Ammon's horn (tissue), 1 donor: ENCODE results near the gene ELANE.
"Not testable (repeated sequence)": the region's sequence is repeated elsewhere in the genome, so short reads cannot be mapped to it uniquely, and the experiment has no call there.

Experiments used
- DNase-seq: peaks from one replicate; pipeline ENCODE4 v3.0.0-alpha.2; 2016; ENCODE audit warnings: low spot score

The ELANE gene

DNA sequence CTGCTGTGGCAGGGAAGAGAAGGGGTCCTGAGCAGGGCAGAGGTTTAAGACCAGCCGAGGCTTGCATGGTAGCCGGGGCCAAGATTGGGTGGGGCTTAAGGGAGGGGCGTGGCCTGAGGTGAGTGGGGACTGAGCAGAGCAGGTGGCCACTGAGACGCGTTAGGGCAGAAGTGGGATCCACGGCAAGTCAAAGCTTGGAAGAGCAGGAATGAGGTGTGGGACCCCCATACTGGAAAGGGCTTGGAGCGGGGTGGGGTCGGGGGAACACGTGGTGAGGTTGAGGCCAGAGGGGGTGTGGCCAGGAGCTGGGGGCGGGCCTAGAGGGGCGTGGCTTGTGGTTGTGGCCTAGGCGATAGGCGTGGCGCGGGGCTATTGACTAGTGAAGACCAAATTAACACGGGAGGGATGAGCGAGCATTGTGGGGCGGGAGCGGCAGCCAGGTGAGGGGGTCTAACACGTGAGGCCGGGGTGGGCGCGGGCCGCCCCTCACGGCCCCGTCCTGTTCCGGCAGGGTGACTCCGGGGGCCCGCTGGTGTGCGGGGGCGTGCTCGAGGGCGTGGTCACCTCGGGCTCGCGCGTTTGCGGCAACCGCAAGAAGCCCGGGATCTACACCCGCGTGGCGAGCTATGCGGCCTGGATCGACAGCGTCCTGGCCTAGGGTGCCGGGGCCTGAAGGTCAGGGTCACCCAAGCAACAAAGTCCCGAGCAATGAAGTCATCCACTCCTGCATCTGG, 10.6 kb downstream of the ELANE start:
- DNase-seq = peak; percentile 35

DNA sequence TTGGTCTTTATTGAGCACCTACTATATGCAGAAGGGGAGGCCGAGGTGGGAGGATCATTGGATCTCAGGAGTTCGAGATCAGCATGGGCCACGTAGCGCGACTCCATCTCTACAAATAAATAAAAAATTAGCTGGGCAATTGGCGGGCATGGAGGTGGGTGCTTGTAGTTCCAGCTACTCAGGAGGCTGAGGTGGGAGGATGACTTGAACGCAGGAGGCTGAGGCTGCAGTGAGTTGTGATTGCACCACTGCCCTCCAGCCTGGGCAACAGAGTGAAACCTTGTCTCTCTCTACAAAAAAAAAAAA, 11.2 kb downstream of the ELANE start:
- no peak for DNase-seq

DNA sequence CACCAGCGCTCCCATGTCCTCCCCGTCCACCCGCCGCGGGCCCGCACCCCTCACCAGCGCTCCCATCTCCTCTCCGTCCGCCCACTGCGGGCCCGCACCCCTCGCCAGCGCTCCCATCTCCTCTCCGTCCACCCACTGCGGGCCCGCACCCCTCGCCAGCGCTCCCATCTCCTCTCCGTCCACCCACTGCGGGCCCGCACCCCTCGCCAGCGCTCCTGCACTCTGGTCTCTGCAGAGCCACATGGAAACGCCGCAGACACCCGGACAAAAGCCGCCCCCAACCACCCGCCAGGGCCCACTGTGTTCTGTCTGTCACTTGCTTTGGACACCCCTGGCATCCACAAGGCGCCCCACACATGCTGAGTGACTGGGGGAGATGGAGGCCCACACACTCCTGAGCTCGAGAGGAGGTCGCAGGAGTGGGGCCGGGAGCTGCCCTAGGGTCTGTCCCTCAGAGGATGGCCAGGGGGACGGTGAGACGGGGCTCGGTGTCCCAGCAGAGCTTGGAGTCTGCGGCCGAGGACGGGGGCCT, 14.7 kb downstream of the ELANE start:
- no peak for DNase-seq

DNA sequence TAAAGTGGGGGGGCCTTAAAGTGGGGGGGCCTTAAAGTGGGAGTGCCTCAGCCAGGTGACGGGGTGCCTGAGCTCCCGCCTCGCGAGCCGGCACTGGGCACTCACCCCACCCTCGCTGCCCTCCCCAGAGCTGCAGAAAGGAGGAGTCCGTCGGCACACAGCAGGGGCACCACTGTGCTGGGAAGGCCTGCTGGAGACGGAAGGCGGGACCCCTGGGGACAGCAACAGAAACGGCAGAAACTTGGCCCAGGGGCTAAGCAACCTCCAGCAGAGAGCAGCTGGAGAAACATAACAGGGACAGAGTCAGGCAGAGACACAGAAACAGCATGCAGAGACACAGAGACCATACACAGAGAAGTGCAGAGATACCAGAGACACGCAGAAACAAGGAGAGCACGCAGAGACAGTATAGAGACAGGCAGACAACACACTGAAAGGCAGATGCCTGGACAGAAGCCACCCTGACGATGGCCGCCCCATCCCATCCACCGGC, 15.2 kb downstream of the ELANE start:
- DNase-seq = no peak

DNA sequence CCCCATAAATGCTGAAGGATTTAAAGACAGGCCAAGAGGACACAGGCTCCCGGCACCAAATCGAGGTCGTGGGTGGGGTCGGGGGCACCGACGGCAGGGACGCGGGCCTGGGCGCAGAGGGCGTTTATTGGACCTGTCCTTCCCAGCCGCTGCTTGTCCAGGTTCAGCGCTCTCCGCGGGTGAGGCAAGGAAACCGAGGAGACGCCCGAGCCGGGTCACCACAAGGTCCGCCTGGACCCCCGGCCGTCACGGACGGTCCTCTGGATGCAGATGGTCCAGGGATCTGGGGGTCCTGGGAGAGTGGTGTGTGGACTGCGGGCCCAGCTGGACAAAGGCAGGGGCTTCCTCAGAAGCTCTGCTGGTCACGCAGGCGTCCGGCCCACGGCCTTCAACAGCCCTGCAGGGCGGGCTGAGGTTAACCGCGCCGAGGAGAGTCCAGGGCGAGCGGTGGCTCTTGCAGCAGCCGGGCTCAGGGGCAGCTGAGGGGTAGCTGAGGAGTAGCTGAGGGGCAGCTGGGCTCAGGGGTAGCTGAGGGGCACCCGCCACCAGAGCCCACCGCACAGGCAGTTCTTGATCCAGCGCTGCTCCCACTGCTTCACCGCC, 15.9 kb downstream of the ELANE start:
- DNase-seq = no peak

DNA sequence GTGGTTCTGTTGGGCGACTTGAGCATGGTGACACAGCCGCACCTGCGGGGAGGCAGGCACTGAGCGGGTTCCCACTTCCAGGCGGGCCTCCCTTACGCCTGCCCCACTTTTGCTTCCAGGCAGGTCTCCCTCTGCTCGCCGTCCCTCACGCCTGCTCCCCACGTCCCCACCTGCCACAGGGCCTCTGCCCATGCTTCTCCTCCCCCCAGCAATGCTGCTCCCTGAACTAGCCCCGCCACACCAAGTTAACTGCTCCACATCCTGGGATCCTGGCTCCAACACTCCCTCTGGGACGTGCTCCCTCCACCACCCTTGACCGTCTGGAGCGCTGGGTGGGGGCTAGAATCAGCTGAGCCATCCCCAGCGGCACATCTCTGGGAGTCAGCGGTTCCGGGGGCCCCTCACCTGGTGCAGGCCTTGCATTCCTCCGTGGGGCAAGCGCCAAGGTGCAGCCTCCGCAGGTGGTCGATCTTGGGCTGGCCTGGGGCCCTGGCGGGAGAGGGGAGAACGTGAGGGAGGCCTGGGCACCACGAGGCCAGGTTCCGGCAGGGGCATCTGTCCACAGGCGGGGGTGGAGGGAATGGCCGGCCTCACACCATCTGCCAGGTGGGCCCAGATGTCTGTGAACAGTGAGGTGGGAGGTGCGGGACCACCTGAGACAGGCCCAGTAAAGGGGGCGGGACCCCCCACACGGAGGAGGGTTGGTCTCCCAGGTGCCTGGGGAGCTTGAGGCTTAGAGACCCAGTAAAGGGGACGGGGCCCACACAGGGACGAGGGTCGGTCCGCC, 16.5 kb downstream of the ELANE start:
- no peak for DNase-seq

DNA sequence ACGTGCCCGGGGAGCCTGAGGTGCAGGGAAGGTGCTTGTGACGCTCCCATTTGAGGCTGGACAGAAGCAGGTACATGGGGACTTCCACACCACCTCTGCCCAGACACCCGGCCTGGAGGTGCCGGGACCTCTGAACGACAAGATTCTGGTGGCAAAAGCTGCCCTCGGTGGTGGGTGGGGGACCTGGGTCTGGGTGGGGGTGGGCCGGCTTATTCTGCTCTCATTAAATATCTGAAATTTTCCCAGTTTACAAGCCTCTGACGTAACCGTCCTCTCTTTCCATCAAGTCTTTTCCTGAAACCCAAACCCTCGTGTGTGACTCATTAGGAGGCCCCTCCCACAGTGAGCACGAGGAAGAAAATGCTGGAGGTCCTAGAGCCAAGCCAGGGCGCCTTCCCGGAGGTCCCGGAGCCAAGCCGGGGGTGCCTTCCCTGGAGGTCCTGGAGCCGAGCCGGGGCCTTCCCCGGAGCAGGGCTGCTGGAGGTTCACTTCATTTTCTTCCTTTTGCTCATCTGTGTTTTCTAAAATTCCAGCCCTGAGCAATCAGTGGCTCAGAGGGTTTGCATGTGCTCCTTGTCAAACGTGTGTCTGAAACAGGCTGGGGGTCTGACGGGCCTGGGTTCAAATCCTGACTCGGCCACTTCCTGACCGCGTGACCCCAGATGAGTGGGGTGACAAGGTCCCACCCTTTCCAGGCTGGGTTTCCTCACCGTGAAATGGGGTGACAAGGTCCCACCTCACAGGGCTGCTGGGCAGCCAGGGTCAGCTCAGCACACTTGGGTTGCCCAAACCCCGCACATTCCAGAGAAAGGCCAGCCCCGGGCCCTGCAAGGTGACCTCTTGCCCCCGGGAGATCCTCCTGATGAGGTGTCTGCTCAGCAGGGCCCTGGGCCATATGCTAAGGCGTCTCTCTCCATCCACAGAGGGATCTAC, 17.4 kb downstream of the ELANE start:
- DNase-seq = no peak

DNA sequence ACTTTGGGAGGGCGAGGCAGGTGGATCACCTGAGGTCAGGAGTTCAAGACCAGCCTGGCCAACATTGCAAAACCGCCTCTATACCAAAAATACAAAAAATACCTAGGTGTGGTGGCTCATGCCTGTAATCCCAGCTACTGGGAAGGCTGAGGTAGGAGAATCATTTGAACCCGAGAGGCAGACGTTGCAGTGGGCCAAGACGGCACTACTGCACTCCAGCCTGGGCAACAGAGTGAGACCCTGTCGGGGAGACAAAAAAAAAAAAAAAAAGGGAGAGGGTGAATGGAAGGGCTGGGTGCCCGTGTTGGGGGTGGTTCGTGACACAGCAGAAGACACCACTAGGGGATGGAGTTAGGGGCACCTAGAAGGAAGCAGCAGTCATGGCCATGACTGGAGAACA, 18.2 kb downstream of the ELANE start:
- DNase-seq = no peak

DNA sequence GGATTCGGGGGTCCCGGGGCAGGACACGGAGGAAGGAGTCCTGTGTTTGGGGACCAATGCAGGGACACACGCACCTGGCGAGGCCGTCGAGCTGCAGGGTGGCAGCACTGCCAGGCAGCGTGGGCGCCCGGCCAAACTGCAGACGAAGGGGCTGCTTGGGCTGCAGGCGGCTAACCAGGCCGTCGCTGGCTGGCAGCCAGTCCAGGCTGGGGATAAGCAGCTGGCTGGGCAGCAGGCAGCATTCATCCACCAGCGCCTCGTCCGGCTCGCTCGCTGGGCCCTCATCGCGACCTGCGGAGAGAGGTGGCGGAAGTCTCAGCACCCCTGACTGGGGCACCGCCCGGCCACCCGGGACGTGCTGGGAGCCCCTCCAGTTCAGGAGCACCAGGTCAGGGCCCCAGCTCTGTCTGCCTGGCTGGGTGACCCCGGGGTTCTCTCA, 18.9 kb downstream of the ELANE start:
- peak; percentile 72 for DNase-seq

DNA sequence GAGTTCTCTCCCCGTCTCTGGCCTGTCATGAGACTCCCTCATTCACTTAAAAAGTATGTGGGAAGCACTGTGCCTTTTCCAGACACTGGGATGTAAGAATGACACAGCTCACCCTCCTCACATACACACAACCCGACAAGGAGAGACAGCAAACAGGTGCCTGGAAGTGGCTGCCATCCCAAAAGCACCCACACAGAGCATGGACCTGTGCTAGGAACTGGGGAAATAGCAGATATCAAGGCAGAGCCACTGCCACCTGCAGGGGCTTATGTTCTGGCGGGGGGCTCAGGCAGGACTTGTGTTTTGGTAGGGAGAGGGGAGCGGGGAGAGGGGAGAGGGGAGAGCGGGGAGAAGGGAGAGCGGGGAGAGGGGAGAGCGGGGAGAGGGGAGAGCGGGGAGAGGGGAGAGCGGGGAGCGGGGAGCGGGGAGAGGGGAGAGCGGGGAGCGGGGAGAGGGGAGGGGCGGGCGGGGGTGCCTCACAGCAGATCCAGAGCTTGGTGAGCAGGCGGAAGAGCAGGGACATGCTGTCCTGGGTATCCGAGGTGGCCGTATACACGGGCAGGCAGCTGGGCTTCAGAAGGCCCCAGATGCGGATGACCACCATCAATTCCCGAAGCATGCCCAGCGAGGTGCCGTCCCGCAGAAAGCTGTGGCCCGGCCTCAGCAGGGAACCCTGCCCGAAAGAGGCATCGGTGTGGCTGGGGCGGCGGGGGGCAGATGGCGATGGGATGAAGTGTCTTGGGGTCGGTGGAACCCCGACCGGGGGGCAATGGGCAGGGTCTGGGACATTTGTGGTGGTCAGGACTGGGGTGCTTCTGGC, 19.6 kb downstream of the ELANE start:
- DNase-seq = peak; percentile 49

DNA sequence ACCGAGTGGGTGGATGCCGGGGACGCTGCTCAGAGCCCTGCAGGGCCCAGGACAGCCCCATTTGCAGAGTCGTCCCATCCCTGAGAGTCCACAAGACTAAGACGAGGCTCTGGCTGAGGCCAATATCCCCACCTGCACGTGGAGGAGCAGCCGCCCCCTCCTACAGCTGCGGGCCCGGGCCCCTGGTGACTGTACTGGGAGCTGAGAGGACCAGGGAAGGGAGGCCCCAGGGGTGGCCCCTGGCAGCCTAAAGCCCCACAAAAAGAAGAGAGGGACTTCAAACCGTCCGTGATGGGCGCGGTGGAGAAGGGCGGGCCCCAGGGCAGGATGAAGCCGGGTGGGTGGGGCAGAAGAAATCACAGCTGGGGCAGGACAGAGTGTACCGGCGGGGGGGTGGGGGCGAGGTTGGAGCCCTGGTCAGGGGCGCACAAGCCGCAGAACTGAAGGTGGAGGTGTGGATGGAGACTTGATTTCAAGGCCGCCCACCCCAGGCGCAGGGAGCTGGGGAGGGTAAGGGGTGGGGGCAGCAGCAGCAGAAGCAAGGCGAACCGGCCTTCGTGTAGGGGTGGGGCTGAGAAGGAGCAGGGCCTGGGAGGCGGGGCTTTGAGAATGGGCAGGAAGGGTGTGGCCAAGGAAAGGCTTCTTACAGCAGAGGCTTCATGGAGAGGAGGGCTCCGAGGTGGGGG, 20.3 kb downstream of the ELANE start:
- no peak for DNase-seq

DNA sequence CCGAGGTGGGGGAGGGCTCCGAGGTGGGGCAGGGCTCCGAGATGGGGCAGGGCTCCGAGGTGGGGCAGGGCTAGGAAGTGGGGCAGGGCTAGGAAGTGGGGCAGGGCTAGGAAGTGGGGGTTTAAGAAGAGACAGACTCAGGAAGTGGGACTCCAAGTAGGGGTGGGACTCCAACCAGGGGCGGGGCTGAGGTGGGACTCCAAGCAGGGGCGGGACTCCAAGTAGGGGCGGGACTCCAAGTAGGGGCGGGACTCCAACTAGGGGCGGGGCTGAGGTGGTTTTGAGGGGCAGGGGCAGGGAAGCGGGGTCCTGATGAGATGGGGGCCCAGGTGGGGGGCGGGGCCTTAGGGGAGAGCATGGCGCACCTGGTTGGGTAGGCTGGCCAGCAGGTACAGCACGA, 21.0 kb downstream of the ELANE start:
- no peak for DNase-seq

DNA sequence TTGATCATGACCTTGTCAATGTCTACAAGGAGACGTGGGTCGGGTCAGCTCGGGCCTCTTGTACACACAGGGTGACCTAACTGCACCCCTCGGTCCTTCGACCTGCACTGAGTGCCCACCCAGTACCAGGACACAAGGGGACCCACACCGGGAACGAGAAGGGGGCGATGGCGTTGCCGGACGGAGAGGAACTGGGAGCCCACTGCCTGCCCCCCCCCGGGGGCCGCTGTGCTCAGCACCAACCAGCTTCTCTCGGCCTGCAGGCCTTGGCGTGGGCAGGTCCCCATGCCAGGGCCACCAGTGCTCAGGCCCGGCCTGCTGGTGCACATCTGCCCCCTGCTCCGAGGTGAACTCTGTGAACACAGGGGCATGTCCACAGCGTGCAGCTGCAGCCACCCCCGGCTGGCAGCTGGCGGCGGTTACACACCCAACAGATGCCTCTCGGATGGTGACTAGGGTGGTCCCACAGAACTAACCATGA, 21.5 kb downstream of the ELANE start:
- no peak for DNase-seq

DNA sequence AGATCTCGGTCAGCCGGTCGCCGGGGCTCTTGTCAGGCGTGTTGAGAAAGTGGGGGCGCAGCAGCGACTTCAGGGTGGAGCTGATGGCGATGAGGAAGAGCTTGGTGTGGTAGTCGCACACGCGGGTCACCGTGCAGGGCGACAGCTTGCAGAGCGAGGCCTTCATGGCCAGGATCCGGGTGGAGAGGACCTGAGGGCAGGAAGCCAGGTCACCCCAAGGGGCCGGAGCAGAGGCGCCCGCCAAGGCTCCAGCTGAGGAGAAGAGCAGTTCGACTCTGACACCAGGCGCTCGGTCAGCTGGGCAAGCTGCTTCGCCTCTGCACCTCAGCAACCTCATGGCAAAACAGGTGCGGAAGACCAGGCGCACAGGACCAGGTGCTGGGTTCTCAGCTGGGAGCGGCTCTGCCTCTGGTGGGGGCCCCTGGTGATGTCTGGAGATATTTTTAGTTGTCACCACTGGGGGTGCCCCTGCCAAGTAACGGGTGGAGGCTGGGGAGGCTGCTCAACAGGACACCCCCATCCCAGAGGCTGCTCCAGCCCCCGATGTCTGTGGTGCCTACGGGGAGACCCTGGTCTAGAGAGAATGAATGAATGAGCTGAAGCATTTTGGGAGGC, 23.3 kb downstream of the ELANE start:
- no peak for DNase-seq

DNA sequence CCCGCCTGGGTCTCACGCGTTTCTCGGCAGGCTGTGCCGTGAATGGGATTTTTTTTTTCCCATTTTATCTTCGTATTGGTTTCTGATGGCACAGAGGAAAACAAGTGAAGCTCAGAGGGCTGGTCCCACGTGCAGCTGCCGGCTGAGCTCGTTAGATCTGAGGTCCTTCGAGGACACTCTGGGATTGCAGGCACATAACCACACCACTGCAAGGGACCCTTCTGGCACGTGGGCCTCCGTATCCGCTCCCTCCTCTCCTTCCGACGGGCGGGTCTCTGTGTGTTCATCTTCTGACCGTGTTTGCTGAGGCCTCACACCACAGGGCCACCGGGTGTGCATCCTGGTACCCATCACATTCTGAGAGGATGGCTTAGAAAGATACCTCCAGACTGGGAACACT, 24.0 kb downstream of the ELANE start:
- no peak for DNase-seq

DNA sequence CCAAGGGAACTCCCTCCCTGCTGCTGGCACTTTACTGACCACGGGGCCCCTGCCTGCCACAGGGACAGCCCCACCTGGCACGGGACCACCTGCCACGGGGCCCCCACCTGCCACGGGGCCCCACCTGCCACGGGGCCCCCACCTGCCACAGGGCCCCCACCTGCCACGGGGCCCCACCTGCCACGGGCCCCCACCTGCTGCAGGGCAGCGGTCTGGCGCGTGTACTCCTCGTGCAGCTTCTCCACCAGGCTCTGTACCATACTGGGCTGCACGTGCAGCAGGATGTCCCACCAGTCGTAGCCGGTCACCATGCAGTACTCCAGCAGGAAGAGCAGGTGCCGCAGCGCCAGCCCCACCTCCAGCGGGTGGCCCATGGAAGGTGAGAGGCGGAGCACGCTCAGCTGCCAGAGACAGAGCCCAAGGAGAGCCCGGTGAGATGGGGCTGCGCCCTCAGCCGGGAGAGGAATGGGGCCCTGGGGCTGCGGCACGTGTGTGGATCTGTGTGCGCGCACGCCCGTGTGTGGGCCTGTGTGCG, 24.7 kb downstream of the ELANE start:
- no peak for DNase-seq

DNA sequence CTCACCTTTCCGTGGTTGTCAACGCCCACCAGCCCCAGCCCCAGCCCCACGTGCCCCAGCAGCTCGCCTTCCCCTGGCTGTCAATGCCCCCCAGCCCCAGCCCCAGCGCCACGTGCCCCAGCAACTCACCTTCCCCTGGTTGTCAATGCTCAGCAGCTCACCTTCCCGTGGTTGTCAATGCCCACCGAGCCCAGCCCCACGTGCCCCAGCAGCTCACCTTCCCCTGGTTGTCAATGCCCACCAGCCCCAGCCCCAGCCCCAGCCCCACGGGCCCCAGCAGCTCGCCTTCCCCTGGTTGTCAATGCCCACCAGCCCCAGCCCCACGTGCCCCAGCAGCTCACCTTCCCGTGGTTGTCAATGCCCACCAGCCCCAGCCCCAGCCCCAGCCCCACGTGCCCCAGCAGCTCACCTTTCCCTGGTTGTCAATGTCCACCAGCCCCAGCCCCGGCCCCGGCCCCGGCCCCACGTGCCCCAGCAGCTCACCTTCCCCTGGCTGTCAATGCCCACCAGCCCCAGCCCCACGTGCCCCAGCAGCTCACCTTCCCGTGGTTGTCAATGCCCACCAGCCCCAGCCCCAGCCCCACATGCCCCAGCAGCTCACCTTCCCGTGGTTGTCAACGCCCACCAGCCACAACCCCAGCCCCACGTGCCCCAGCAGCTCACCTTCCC, 26.0 kb downstream of the ELANE start:
- not testable (repeated sequence) for DNase-seq

DNA sequence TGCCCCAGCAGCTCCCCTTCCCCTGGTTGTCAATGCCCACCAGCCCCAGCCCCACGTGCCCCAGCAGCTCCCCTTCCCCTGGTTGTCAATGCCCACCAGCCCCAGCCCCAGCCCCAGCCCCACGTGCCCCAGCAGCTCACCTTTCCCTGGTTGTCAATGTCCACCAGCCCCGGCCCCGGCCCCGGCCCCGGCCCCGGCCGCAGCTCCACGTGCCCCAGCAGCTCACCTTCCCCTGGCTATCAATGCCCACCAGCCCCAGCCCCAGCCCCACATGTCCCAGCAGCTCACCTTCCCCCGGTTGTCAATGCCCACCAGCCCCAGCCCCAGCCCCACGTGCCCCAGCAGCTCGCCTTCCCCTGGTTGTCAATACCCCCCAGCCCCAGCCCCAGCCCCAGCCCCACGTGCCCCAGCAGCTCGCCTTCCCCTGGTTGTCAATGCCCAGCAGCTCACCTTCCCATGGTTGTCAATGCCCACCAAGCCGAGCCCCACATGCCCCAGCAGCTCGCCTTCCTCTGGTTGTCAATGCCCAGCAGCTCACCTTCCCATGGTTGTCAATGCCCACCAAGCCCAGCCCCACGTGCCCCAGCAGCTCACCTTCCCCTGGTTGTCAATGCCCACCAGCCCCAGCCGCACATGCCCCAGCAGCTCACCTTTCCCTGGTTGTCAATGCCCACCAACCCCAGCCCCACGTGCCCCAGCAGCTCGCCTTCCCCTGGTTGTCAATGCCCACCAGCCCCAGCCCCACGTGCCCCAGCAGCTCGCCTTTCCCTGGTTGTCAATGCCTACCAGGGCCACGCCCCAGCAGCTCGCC, 26.9 kb downstream of the ELANE start:
- peak; percentile 38 for DNase-seq
